Stimulated activated CD4-positive, alpha-beta T cell treated with anti-CD3 and anti-CD28 coated beads, TNF-alpha, amount 100 ng/mL, for 4 hours (primary cell): ENCODE data around the gene TAC4.

Experiments
- DNase-seq, 3 experiments: peaks; one replicate each; pipeline ENCODE4 v3.0.0-alpha.2; 2020; ENCODE audit warnings: low read depth in 3 of 3

TAC4 gene

GRCh38 chr17:49814781-49815529 is 32.9 kb downstream of the TAC4 start:
- no peak for DNase-seq

- DNase-seq = no peak
These were observed 38.8 kb downstream of the TAC4 start for GRCh38 chr17:49809056-49809455.

- DNase-seq = no peak
These were observed 49.1 kb downstream of the TAC4 start for GRCh38 chr17:49798738-49799137.

GRCh38 chr17:49798182-49798581 is 49.7 kb downstream of the TAC4 start:
- no peak for DNase-seq

GRCh38 chr17:49795372-49795771 is 52.5 kb downstream of the TAC4 start:
- no peak for DNase-seq

- DNase-seq = no peak
These were observed 54.6 kb downstream of the TAC4 start for GRCh38 chr17:49793309-49793708.

- no peak for DNase-seq
These were observed 58.7 kb downstream of the TAC4 start for GRCh38 chr17:49789243-49789578.

- DNase-seq = peak; percentile 92 to 97 (median 96)
These were observed 59.2 kb downstream of the TAC4 start, which contains the start of gene KAT7 for GRCh38 chr17:49788478-49789242. TSS of gene KAT7 (plus strand) at chr17:49788681. CDS start at chr17:49788835, 154 bp downstream.
